GM12872 (cell line): ENCODE results near the gene SLC2A9.

Experiments used
- TF ChIP-seq, protein P1 (sequence below): IDR thresholded peaks from 3 replicates; pipeline ENCODE4 v1.5.1; 2011; ENCODE audit warnings: low read depth, mild to moderate bottlenecking, low read length, moderate library complexity; ENCODE audit not compliant: insufficient read depth

SLC2A9 gene

GRCh38 chr4:10008609-10009005 lies 12.7 kb downstream of the SLC2A9 start:
- TF ChIP-seq, protein P1, sequence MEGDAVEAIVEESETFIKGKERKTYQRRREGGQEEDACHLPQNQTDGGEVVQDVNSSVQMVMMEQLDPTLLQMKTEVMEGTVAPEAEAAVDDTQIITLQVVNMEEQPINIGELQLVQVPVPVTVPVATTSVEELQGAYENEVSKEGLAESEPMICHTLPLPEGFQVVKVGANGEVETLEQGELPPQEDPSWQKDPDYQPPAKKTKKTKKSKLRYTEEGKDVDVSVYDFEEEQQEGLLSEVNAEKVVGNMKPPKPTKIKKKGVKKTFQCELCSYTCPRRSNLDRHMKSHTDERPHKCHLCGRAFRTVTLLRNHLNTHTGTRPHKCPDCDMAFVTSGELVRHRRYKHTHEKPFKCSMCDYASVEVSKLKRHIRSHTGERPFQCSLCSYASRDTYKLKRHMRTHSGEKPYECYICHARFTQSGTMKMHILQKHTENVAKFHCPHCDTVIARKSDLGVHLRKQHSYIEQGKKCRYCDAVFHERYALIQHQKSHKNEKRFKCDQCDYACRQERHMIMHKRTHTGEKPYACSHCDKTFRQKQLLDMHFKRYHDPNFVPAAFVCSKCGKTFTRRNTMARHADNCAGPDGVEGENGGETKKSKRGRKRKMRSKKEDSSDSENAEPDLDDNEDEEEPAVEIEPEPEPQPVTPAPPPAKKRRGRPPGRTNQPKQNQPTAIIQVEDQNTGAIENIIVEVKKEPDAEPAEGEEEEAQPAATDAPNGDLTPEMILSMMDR: no peak

DNA sequence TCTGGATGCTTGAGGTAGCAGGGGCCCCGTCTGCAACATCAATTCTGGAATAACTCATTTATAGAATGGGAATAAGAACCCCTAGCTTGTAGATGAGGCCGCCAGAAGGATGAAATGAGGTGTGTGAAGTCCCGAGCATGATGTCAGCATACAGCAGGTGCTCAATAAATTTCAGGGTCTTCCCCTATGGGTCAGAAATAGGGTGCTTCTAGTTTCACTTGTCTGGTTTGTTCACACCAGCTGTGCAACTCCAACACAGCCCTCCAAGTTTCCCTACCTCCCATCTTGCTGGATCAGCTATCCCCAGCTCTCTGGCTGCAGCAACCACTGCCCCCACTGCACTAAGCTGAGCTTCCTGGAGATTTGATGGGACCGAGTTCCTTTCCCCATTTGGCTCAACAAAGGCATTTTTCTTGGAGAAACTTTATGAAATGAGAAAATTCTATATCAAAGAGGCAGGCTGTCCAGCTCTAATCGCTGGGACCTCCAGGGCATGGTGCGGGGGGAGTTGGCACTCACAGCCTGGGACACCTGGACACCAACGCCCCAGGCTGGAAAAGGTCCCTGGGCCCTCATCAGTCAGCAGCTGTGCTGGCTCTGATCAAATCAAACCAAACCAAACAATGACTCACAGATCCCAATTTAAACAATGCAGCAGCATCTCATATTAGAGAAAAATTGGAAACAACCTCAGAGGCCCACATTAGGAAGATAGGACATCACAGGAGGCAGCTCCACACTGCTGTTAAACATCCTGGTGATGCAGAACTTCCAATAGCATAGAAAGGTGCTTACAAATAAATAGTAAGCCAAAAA lies 13.3 kb downstream of the SLC2A9 start:
- TF ChIP-seq, protein P1: no peak

GRCh38 chr4:10007436-10007740 lies 13.9 kb downstream of the SLC2A9 start:
- TF ChIP-seq, protein P1: no peak

DNA sequence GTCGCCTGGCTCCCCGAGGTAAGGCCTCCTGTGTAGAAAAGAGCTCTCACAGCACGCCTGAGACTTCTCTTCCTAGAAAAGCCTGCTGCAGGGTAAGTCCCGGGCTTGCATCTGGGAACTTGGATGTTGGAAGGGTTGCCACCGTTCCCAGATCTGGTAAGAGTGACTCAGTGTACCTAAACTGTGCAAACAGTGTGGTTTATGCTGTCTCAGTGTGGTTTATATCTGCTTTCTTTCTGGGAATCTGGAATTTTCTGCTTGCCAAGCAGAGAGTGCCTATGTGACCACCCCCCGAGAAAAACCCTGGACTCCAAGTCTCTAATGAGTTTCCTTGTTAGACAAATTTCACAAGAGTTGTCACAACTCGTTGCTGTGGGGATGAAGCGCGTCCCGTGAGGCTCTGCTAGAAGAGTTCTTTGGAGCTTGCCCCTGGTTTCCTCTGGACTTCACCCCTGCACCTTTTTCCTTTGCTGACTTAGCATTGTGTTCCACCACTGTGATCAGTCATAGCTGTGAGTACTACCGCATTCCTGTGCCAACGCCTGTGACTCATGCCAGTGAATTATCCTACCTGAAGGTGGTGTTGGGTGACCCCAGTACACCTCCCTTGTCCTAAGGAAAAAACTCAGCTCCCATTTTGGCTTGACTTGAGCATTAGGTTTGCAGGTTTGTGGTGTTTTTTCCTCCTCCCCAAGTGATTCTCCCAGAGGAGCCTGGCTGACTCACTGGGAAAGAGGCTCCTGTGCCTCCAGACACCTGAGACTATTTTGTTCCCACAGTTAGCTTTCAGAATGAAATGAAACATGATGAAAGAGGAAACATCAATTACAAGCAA lies 14.5 kb downstream of the SLC2A9 start:
- TF ChIP-seq, protein P1: no peak

- TF ChIP-seq, protein P1: no peak
Observed at GRCh38 chr4:10006231-10006600, 15.1 kb downstream of the SLC2A9 start.

- TF ChIP-seq, protein P1: no peak
Observed at GRCh38 chr4:10005632-10006031, 15.7 kb downstream of the SLC2A9 start.

- TF ChIP-seq, protein P1: no peak
Observed at GRCh38 chr4:10003666-10004065, 17.6 kb downstream of the SLC2A9 start.
